ENCODE data around the gene DCAF11. TPM values are rescaled to one million over a fixed set of nuclear protein-coding genes. Genes with fewer than 3 reads are reported as not detected.
A peak's percentile ranks its signal among the peaks of the same experiment; 100 is the strongest.

Gene DCAF11
- total and polyA plus RNA-seq, 2 experiments from 2014 or later: 29.1 to 59.8 TPM

- Histone ChIP-seq H3K79me2 (ENCODE audit: insufficient read depth) (peaks cover 51% of the 10 kb centered on the region), H3K9ac (peak overlapping the region; percentile 81; the same call in 1 of the 2 replicates), H3K4me2 (ENCODE audit: unreplicated experiment) (peak overlapping the region; percentile 95), H2AFZ (no peak overlapping the region), H3K36me3 (ENCODE audit: low read depth) (peaks cover 12% of the 10 kb centered on the region; the same call in 1 of the 2 replicates), H3K4me1 (ENCODE audit: insufficient read depth) (peaks cover 31% of the 10 kb centered on the region), H3K4me3 (peak overlapping the region; percentile 93), H3F3A (ENCODE audit: insufficient read depth) (peaks cover 24% of the 10 kb centered on the region), H4K20me1 (ENCODE audit: insufficient read depth) (no peaks in the 10 kb centered on the region), H3K9me3 (ENCODE audit: low read depth) (no peaks in the 10 kb centered on the region), H3K9me2 (ENCODE audit: insufficient read depth) (no peaks in the 10 kb centered on the region), H3K27ac (no peak overlapping the region), H3K27me3 (replicated peaks; ENCODE audit: insufficient read depth) (no peaks in the 10 kb centered on the region)
- in situ Hi-C loops (cut with MboI): no loop called here
- TF ChIP-seq EZH2phosphoT487 (IDR thresholded peaks at IDR 0.05; ENCODE audit: insufficient read depth, low read depth) (no peak), EZH2 (IDR thresholded peaks at IDR 0.05; ENCODE audit: insufficient read depth, poor library complexity, severe bottlenecking) (no peak)
- 93 to 96% methylated on average over 9 of the region's 9 CpGs for WGBS, 2 experiments (ENCODE audit: low coverage in 1 of 2, low lambda C conversion rate in 2 of 2, missing lambda C conversion rate in 2 of 2)
- DNase-seq: no peak
Measured at GRCh38 chr14:24139272-24139934, 24.8 kb downstream of the DCAF11 start.

GRCh38 chr14:24141097-24141880 lies 26.7 kb downstream of the DCAF11 start, which contains the start of gene EMC9:
Gene EMC9, minus strand, starts transcription at chr14:24141591. Its CDS starts 287 bp downstream, at chr14:24141304.
- Histone ChIP-seq H3K27me3 (replicated peaks; ENCODE audit: insufficient read depth) (no peaks in the 10 kb centered on the region), H3K36me3 (ENCODE audit: low read depth) (peaks cover 12% of the 10 kb centered on the region; the same call in 1 of the 2 replicates), H3K4me3 (peak within 1 kb of the TSS; percentile 93), H3F3A (ENCODE audit: insufficient read depth) (peaks cover 41% of the 10 kb centered on the region), H2AFZ (peak within 1 kb of the TSS; percentile 85), H3K4me1 (ENCODE audit: insufficient read depth) (peaks cover 43% of the 10 kb centered on the region), H3K79me2 (ENCODE audit: insufficient read depth) (peaks cover 63% of the 10 kb centered on the region), H3K9ac (peak within 1 kb of the TSS; percentile 81), H3K4me2 (ENCODE audit: unreplicated experiment) (peak within 1 kb of the TSS; percentile 95), H3K9me3 (ENCODE audit: low read depth) (no peaks in the 10 kb centered on the region), H4K20me1 (ENCODE audit: insufficient read depth) (no peaks in the 10 kb centered on the region), H3K9me2 (ENCODE audit: insufficient read depth) (no peaks in the 10 kb centered on the region), H3K27ac (peak within 1 kb of the TSS; percentile 64)
- peak; percentile 100 for DNase-seq
- in situ Hi-C loops (cut with MboI): no loop called here
- TF ChIP-seq EZH2phosphoT487 (IDR thresholded peaks at IDR 0.05; ENCODE audit: insufficient read depth, low read depth) (no peak), EZH2 (IDR thresholded peaks at IDR 0.05; ENCODE audit: insufficient read depth, poor library complexity, severe bottlenecking) (no peak)
- 0 to 2% methylated on average over 59 to 65 of the region's 65 CpGs for WGBS, 2 experiments (ENCODE audit: low coverage in 1 of 2, low lambda C conversion rate in 2 of 2, missing lambda C conversion rate in 2 of 2)

DNA sequence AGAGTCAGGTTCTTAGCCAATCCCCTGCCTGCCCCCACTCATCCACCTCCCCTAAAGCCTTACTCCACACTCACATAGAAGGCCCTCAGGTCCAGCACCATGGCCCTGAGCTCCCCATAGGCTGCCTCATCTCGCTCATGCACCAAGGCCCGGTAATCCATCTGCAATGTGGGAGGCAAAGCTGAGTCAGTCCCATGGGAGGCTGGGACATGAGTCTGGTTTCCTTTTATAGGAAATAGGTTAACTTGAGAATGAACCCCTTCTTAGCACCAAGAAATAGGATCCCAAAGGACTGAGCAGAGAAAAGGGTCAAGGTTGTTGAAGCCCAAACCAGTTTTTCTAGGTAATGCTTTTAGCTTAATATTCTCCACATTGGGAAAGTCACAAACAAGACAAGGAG lies 28.9 kb downstream of the DCAF11 start:
- in situ Hi-C loops (cut with MboI): no loop called here
- Histone ChIP-seq H3K27me3 (replicated peaks; ENCODE audit: insufficient read depth) (no peaks in the 10 kb centered on the region), H3K9me3 (ENCODE audit: low read depth) (no peaks in the 10 kb centered on the region), H3K4me2 (ENCODE audit: unreplicated experiment) (peak overlapping the region; percentile 52), H3F3A (ENCODE audit: insufficient read depth) (peaks cover 41% of the 10 kb centered on the region), H3K9ac (no peak overlapping the region), H3K27ac (peak overlapping the region; percentile 37), H3K9me2 (ENCODE audit: insufficient read depth) (no peaks in the 10 kb centered on the region), H3K79me2 (ENCODE audit: insufficient read depth) (peaks cover 55% of the 10 kb centered on the region), H4K20me1 (ENCODE audit: insufficient read depth) (no peaks in the 10 kb centered on the region), H2AFZ (no peak overlapping the region), H3K4me1 (ENCODE audit: insufficient read depth) (peaks cover 46% of the 10 kb centered on the region), H3K36me3 (ENCODE audit: low read depth) (peaks cover 6% of the 10 kb centered on the region; the same call in 1 of the 2 replicates), H3K4me3 (no peak overlapping the region)
- TF ChIP-seq EZH2 (IDR thresholded peaks at IDR 0.05; ENCODE audit: insufficient read depth, poor library complexity, severe bottlenecking) (no peak), EZH2phosphoT487 (IDR thresholded peaks at IDR 0.05; ENCODE audit: insufficient read depth, low read depth) (no peak)
- 8 to 14% methylated on average over 2 of the region's 2 CpGs for WGBS, 2 experiments (ENCODE audit: low coverage in 1 of 2, low lambda C conversion rate in 2 of 2, missing lambda C conversion rate in 2 of 2)
- DNase-seq: peak; percentile 87

DNA sequence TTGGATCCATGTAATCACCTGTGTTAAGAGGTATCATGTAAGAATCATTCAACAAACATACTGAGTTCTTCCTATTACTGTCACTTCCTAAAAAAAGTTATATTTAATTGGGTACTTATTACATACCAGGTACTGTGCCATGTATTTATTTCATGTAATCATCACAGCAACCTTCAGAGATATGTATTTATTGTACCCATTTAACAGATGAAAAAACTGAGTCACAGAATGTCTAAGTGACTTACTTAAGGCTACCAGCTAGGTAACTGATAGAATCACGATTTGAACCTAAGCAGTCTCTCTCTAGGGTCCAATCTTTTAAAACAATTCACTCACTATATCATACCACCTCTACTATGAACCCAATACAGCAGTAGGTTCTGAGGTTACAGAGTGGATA lies 29.9 kb downstream of the DCAF11 start:
- Histone ChIP-seq H3K4me2 (ENCODE audit: unreplicated experiment) (no peak overlapping the region), H3K79me2 (ENCODE audit: insufficient read depth) (peaks cover 55% of the 10 kb centered on the region), H3K27ac (no peak overlapping the region), H3K9me2 (ENCODE audit: insufficient read depth) (no peaks in the 10 kb centered on the region), H3K4me3 (no peak overlapping the region), H4K20me1 (ENCODE audit: insufficient read depth) (no peaks in the 10 kb centered on the region), H3K9ac (no peak overlapping the region), H3F3A (ENCODE audit: insufficient read depth) (peaks cover 41% of the 10 kb centered on the region), H3K9me3 (ENCODE audit: low read depth) (no peaks in the 10 kb centered on the region), H2AFZ (no peak overlapping the region), H3K4me1 (ENCODE audit: insufficient read depth) (peaks cover 44% of the 10 kb centered on the region), H3K36me3 (ENCODE audit: low read depth) (peaks cover 4% of the 10 kb centered on the region; the same call in 1 of the 2 replicates), H3K27me3 (replicated peaks; ENCODE audit: insufficient read depth) (no peaks in the 10 kb centered on the region)
- WGBS, 2 experiments (ENCODE audit: low coverage in 1 of 2, low lambda C conversion rate in 2 of 2, missing lambda C conversion rate in 2 of 2): 96 to 100% methylated on average over 1 of the region's 1 CpG
- no peak for DNase-seq
- no peak for TF ChIP-seq EZH2 (IDR thresholded peaks at IDR 0.05; ENCODE audit: insufficient read depth, poor library complexity, severe bottlenecking)
- no peak for TF ChIP-seq EZH2phosphoT487 (IDR thresholded peaks at IDR 0.05; ENCODE audit: insufficient read depth, low read depth)
- in situ Hi-C loops (cut with MboI): no loop called here

Data from GM23248 (cell line).